NCI-H446 treated with DMSO at 0.1 percent for 48 hours (cell line): ENCODE results near the gene ZNF134.

Source experiments
- DNase-seq: peaks from one replicate; lab custom pipeline; 2025; lab: John Stamatoyannopoulos, UW

Gene ZNF134

DNA sequence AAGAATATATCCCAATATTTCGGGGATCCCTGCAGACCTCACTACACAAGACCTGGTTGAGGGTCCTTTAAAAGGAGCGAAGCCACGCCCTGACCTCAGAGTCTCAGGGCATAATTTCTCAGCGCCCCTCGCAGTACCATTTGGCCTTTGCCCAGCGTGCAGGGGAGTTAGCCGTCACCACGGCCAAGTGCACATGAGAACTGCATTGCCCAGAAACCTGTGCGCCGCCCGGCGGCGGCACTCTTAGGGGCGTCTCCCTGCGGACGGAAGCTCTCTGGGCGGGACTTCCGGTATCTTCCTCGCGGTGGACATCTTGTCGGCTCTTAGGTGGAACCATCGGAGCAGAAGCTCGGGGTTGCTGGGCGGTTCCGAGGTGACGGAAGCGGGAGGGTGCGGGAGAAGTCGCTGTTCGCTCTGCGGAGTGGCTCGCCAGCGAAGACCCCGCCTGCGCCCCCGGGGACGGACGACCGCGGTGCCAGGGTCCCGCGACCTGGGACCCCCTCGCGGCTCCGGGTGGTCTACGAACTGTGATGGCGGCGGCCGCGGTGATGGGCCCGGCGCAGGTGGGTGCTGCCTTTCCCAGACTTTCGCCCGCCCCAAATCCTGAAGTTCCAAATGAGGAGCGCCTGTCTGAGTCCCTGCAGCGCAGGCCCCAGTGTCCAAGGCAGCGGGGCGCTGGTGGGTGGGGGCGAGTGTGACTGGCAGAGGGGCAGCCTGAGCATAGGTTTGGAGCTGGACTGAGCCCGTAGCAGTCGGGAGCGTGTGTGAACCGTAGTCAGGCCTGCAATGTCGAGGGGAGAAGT, at the start of gene ZNF134:
ZNF134 (plus strand) TSS at position 302 of the 803 bp plus-strand sequence. CDS start 5,227 bp downstream, outside the sequence.
- peak; percentile 79 for DNase-seq

DNA sequence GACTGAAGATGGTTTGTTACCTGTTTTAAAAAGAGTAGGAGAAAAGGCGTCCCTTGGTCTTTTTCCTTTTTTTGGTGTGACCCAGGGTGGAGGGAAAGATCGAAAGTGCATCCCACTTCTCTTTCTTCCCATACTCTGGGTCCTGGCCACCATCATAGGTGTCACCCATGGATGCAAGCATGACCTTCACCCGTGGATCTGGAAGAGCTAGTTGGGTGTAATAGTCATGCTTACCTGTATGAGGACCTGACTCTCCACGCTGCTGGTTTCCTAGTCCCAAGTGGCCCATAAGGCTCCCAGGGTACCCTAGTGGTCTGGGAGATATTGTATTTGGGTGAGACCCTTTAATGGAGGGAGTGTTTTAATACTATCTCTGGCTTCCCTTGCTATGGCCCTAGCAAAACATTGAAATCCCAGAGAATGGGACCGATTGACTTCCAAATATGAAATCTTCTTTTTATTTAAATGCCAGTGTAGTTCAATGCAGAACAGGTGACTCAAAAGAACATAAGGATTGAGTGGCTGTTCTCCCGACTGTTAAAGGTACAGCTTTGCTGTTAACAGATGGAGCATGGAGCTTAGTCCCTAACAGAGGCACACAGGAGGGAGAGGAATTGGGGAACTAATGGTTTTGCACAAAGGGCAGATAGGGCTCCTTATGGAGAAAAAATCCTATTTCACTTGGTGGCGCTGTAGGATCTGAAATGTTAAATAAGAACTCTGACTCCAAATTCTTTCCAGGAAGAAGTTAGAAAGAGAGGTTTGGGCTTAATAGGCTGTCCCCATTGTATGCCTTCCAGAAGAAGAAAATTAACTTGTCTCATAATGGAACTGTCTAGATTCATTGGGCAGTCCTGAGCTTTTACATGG, 47.4 kb upstream of the ZNF134 start:
- DNase-seq: no peak

DNA sequence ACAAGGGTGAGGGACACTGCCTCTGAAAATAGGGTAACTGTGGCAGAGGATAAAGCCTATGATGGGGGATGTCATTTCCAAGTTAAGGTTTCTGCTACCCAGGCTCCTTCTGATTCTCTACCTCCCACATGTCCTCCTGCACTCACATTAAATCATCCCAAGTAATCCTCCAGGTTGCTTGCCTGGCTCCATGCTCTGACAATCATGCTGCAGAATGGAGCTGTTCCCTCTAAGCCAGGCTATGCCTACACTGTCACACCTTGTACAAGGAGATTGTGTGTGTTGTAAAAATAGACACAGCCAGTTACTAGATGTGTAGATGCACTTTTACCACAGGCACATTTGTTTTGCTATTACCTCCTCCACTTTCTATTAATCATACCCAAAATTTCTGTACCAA, 43.3 kb upstream of the ZNF134 start:
- DNase-seq: no peak

DNA sequence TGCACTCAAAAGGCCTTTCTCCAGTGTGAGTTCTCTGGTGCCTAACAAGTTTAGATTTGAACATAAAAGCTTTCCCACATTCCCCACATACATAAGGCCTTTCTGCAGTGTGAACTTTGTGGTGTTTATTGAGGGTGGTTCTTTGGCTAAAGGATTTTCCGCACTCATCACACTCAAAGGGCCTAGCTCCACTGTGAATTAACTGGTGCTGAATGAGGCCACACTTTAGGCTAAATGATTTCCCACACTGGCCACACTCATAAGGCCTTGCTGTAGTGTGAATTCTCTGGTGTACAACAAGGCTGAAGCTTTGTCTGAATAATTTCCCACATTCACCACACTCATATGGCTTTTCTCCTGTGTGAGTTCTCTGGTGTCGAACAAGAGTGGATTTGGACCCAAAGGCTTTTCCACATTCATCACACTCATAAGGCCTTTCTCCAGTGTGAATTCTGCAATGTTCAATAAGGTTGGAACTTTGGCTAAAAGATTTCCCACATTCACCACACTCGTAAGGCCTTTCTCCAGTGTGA, 41.6 kb upstream of the ZNF134 start:
- no peak for DNase-seq

DNA sequence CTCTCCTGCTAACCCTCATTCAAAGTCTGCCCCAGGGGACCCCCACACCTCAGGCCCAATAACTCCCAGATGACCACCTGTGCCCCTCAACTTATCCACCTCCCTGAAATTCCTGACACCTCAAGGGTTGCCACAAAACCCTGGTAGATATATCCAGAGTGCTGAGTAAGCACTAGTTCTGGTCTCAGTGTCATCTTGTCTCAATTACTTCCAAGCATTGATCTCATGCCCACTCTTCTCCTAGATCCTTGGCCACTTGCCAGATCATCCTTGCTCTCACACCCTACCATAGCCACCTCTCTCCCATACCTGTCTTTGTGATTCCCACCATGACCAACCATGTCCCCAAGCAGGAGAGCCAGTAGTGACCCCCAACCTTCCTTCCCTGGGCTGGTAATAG, 37.4 kb upstream of the ZNF134 start:
- DNase-seq: no peak

DNA sequence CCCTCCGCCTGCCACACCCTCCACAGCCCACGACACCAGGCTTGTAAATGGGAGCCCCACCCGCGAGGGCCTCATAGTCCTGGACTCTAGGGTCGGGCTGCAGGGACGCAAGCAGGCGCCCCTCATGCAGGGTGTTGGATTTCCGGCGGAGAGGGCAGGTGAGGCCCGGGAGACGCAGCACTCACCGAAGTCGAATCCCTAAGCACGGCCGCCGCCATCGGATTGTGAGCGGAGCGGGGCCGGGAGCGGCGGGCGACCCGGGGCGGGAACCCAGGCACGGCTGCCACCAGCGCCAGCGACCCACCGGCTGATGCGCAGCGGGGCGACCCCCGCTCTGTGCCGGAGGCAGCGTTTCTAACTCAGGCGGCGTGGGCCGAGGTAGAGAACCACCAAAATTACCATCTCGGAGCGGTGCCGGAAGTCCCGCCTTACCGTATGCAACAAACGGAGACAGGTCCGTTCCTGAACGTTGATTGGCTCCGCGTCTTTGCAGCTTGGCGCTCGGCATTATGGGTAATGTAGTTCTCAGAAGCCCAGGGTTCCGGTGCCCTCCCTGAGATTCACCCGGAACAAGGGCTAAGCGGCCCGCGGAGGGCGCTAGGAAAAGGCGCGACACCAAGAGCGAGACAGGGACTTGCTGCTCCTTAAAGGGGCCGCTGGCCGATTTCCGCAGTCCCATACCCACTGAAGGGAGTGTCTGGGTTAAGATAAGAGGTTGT, 35.4 kb upstream of the ZNF134 start, which contains the start of gene ZNF416:
ZNF416 (minus strand) TSS at position 425 of the 719 bp plus-strand sequence; CDS start at position 218, 207 bp downstream.
- peak; percentile 94 for DNase-seq

DNA sequence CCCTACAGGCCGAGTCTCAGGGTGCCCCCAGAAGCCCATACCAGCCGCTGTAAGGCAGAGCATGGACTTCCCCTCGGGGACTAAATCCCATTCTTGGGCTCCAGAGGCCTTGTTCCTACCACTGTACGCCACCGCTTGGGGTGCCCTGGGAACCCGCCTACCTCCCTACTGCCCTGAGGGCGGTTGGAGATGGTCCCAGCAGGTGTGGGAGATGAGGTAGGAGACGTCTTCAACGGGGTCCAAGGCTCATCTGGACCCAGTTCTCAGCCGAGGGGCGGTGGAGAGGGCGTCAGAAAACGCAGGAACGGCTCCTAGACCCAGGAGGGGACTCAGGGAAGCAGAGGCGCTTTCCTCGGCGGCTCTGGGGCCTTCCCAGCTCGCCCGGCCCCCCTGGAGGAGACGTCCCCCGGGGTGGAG, 30.9 kb upstream of the ZNF134 start:
- no peak for DNase-seq

DNA sequence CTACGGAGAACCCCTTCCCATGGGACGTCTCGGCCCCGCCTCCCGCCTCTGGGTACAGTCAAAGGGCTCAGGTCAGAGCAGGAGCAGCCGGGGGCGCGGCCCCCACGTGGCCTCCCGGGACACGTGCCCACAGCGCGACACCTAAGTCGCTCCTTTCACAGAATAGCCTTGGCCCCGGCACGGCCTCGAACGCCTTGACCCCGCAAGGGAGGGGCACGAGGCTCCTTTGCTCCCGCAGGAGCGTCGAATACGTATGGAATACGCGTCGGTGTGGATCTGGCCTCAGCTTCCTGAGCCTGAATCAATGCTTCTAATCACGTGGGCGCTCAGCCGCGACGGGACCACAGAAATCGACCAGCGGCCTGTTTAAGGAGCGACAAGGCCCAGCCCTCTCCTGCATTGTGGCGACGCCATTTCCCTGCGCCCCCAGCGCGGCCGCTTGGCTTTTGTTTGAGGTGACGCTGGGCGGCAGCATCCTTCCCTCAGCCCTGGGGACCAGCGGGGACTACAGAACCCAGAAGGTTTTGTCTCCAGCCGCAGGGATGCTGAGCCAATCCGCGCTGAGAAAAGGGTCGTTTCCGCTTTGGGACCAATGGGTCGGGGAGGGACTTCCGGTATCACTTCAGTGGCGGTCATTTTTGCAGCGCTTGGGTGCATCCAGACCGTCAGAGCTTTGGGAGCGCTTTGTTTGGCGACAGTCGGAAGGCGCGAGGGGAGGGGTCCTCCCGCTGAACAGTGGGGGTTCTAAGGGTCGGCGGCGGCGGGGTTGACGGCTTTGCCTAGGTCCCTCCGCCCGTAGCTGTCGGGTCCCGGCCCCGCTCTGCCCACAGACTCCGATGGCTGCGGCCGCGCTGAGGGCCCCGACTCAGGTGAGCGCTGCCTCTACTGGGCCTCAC, 30.3 kb upstream of the ZNF134 start, which contains the start of gene ZIK1:
ZIK1 (plus strand) TSS at position 625 of the 896 bp plus-strand sequence; CDS start at position 837, 212 bp downstream.
- DNase-seq: peak; percentile 17

DNA sequence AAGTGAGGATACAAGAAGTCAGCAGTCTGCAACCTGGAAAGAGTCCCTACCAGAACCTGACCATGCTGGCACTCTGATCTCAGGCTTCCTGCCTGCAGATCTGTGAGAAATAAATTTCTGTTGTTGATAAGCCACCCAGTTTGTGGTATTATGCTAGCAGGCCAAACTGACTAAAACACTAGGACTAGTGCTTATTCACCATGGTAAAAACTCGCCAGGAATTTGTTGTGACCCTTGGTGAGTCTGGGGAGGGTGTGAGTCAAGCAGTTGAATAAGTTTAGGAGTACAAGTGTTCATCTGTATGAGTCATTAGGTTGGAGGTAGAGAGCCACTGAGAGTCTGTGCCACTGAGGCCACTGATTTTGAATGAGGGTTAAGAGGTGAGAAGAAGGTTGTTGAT, 26.5 kb upstream of the ZNF134 start:
- DNase-seq: no peak

DNA sequence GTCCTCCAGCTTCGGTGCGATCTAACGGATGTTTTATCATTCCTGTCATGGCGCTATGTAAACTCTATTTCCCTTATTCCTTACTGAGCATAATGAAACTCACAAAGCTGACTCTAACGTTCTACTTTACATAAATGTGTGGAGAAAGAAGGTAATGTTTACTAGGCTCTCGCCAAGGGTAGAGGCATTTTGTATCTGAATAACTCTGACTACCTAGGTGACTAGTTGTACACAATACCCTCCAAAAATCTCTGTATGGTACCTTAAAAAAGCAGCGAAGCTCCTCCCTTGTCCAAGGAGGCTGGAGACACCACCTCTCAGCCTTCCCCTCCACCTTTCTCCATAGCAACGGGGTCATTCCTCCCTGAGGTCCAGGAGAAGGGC, 14.7 kb upstream of the ZNF134 start:
- DNase-seq: no peak

DNA sequence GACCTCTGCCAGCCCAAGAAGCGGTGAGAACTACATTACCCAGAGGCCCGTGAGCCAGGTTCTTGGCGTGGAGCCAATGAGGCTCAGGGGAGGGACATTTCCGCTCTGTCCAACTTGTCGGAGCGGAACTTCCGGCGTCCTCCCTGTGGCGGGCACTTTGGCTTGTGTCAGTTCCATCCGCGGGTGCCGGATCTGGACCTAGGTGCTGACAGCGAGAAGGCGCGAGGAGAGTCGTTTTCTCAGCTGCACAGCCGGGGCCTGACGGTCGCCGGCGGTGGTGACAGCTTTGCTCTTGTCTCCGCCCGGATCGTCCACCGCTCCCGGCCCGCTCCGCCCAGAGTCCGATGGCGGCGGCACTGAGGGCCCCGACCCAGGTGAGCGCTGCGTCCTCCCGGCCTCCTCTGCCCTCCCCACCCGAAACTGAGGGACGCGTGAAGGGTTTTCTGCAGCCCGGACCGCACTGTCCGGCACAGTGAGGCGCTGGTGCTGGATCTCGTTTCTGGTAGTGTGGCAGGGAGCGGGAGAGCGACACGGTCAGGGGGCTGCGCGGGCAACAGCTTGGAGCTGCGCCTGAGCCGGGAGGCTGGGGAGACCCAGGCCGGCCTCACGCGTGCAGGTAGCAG, 14.2 kb upstream of the ZNF134 start, which contains the start of gene ZNF530:
ZNF530 (plus strand) TSS at position 125 of the 623 bp plus-strand sequence. CDS start 4,461 bp downstream, outside the sequence.
- peak; percentile 73 for DNase-seq

DNA sequence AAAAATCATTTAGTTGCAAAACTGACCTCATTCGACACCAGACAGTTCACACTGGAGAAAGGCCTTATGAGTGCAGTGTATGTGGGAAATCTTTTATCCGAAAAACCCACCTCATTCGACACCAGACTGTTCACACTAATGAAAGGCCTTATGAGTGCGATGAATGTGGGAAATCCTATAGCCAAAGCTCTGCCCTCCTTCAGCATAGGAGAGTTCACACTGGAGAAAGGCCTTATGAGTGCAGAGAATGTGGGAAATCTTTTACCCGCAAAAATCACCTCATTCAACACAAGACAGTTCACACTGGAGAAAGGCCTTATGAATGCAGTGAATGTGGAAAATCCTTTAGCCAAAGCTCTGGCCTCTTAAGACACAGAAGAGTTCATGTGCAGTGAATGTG, 7.1 kb upstream of the ZNF134 start:
- no peak for DNase-seq

DNA sequence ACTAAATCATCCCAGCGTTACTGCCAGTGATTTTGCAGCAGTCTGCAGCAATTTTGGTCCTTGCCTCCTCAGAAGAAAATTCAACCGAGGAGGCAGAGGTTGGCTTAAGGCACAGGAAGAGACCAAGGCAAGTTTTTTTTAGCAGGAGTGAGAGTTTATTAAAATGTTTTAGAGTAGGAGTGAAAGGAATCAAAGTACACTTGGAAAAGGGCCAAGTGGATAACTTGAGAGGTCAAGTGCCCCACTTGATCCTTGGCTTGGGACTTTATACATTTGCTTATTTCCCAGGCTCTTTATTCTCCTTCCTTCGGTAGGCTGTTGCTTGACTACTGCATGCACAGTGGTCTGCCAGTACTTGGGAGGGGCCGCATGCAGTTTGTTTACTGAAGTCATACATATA, 2.9 kb upstream of the ZNF134 start:
- DNase-seq: no peak

DNA sequence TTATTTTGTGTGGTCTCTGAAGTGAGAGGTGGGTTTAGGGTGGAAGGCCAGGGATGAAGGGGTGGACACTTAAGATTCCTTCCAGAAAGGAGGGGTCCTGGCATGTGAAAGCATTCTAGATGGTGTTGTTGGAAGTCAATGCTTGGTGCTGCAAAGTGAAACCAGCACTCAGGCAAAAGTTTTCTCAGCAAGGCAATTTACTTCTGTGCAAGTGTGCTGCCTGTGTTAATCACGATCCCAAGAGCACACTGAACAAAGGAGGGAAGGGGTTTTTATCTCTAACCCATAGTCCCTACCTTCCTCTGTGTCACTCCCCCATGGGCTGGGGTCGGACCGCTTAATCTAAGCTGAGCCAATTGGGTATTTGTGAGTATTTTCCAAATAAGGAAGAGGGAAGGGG, 1.3 kb downstream of the ZNF134 start:
- DNase-seq: no peak

DNA sequence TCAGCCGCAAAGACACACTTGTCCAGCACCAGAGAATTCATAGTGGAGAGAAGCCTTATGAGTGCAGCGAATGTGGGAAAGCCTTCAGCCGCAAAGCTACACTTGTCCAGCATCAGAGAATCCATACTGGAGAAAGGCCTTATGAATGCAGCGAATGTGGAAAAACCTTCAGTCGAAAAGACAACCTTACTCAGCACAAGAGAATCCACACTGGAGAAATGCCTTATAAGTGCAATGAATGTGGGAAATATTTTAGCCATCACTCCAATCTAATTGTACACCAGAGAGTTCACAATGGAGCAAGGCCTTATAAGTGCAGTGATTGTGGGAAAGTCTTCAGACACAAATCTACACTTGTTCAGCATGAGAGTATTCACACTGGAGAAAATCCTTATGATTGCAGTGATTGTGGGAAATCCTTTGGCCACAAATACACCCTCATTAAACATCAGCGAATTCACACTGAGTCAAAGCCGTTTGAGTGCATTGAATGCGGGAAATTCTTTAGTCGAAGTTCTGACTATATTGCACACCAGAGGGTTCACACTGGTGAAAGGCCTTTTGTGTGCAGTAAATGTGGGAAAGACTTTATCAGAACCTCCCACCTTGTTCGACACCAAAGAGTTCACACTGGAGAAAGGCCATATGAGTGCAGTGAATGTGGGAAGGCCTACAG, 6.8 kb downstream of the ZNF134 start:
- DNase-seq: no peak

DNA sequence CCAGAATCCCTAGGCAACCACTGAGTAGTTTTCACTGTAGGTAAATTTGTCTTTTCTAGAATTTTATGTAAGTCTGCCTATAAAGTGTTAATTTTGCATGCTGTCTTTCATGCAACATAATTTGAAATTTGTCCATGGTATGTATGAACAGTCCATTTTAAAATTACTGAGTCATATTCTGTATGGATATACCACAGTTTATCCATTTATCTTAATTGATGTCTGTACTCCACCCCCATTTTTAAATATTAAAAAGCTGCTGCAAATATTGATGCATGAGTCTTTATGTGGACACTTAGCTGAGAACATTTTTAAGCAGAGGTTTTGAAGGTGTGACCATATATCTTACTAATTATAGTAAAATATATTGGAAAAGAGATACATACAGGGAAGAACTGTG, 9.0 kb downstream of the ZNF134 start:
- no peak for DNase-seq

DNA sequence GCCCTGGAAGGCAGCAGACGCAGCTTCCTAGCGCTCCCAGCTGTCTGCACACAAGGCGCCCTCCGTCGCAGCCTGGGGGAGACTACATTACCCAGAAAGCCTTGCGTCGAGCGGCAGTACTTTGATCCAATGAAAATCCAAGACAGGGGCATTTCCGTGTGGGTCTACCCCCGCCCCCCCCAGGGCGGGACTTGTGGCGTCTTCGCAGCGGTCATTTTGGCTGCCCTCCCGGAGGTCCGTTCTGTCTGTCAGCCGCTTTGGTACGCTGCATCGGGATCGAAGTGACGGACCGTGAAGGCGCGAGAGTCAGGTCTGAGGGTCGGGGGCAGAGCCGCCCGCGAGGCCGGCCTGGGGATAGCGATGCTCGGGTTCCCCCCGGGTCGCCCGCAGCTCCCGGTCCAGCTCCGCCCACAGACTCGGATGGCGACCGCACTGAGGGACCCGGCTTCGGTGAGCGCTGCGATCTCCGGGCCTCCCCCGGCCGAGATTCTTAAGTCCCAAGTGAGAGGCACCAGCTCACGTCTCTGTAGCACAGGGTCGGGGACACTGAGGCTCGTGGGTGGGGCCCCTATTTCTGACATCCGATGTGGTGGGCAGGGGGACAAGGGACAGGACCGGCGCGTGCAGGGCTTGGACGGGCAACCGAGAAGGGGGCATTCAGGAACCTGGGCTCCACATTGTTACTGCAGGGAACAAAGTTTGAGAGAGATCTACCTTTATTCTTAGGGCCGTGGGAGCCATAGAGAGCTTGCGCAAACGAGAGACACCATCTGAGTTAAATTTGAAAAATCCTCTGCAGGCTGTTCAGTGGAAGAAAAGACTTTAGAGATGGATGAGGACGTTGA, 19.2 kb downstream of the ZNF134 start, which contains the start of gene ZNF211:
ZNF211 (plus strand) TSS at position 182 of the 845 bp plus-strand sequence; CDS start at position 361, 179 bp downstream.
- peak; percentile 69 for DNase-seq

DNA sequence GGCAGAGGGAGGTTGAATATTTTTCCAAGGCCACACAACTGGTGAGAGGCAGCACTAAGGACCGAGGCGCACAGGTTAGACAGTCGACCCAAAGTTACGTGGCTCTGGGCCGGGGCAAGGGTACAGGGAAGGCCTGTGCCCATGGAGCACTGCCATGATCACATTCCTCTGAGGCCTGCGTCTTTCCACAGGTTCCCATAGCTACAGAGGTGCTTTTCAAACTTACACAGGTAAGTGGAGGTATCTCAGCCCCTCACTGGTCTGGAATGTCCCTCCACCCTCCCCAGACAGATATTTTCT, 19.7 kb downstream of the ZNF134 start:
- DNase-seq: no peak

DNA sequence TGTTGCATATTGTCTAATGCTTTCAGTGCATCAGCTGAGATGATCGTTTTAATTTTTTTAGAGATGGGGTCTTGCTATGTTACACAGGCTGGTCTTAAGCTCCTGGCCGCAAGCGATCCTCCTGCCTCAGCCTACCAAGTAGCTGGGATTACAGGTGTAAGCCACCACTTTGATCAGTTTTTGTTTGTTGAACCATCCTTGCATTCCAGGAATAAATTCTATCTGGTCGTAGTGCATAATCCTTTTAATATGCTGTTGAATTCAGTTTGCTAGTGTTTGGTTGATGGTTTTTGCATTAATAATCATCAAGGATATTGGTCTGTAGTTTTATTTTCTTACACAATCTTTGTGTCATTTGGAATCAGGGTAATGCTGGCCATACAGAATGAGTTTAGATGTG, 23.3 kb downstream of the ZNF134 start:
- no peak for DNase-seq
